Endometrium (tissue), 2 donors: ENCODE measurements around the gene CTAG1B.
"Not testable (repeated sequence)": the region's sequence is repeated elsewhere in the genome, so short reads cannot be mapped to it uniquely, and the experiment has no call there.

ENCODE experiments used
- FAIRE-seq: peaks from 2 replicates; lab custom pipeline; 2012; peaks lifted over from hg19 to GRCh38; lab: Jason Lieb, UNC
- donor health status: control.
- donor health status: control.

Gene CTAG1B

GRCh38 chrX:154620767-154621414 is 1.8 kb upstream of the CTAG1B start:
- FAIRE-seq: not testable (repeated sequence)

DNA sequence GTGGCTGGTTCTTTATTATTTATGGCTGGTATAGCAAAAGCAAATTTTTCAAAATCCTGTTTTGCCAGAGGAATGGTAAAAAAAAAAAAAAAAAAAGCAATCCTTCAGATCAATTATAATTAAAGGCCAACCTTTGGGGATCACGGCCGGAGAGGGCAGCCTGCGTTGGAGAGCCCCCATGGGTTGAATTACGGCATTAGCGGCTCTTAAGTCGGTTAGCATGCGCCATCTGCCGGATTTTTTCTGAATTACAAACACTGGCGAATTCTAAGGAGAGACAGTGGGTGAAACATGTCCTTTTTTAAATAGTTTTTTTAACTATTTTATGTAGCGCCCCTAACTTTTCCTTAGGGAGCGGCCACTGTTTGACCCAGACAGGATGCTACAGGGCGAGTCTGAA is 5.5 kb downstream of the CTAG1B start:
- FAIRE-seq: not testable (repeated sequence)

DNA sequence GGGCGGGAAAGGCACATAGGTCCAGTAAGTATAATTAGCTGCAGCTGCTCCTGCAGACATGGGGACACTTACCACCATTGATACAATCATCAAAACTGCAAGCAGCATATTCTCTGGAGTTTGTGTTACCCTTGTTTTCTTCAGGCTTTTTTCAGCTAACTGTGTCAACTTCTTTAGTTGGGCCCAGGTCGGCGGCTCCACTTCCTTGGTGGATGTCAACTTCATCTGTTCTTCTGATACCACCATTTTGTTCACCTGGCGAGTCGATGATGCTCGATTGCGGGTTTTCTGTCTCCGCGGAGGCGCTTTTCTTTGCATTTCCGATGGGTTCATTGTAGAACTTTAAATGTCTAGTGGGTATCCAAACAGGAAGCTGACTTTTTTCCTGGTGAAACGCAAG is 7.9 kb downstream of the CTAG1B start:
- FAIRE-seq: not testable (repeated sequence)

DNA sequence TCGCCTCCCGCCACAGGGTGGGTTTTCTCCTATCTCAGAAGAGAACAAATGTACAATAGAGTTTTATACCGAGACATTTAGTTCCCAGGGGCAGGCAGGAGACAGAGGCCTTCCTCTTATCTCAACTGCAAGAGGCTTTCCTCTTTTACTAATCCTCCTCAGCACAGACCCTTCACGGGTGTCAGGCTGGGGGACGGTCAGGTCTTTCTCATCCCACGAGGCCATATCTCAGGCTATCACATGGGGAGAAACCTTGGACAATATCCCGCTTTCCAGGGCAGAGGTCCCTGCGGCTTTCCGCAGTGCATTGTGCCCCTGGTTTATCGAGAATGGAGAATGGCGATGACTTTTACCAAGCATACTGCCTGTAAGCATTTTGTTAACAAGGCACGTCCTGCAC is 10.3 kb downstream of the CTAG1B start:
- FAIRE-seq: not testable (repeated sequence)

DNA sequence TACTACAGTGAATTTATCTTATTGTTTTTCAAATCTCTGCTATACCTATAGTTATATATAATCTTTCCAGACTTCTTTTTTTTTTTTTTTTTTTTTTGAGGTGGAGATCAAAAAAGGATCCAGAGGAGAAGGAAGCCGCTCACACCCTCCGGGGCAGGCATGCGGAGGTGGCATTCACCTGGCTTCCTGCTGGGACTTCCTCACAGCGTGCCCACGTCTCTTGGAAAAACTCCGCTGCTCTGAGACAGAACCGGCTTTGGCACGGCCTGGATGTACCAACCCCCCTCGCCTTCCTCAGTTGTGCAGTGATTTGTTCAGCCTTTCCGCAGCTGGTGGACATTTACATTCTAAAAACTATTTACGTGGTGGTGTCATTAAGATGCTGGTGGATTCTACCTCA is 11.1 kb downstream of the CTAG1B start:
- not testable (repeated sequence) for FAIRE-seq

GRCh38 chrX:154607370-154607769 is 11.7 kb downstream of the CTAG1B start:
- no peak for FAIRE-seq

GRCh38 chrX:154605566-154605965 is 13.5 kb downstream of the CTAG1B start:
- FAIRE-seq: no peak

DNA sequence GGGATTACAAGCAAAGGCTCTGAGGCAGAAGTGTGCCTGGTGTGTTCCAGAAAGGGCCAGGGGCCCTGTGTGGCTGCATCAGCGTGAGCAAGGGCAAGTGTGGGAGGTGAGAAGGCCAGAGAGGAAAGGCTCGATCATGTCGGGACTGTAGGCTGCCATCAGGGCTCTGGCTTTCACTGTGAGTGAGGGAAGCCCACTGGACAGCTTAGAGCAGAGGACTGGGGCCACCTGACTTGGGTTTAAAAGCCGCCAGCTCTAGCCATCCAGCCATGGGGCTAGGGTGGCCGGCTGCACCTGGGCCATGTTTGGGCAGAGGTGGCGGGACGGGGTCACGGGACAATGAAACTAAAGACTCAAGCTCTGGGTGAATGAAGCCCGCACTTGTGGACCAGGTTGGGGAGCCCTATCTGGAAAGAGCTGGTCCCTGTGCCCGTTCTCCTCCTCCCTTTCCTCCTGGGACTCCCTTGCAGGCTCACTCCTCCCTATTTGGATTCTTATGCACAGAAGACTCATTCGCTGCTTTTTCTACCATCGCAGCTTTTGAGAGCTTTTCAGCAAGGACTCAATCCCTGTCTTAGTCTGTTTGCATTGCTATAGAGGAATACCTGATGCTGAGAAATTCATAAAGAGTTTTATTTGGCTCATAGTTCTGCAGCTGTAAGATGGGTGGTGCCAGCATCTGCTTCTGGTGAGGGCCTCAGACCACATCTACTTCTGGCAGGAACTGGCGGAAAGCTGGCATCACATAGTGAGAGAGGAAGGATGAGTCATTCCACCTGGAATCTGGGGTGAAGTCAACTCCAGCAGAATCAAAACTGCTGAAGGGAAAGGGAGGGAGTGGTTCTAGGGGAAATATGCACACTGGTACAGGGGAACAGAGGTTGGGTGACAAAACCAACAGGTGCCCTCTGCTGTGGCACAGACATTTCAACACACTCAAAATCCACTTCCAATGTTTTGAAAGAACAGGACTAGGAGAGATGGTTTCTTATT is 15.3 kb downstream of the CTAG1B start:
- no peak for FAIRE-seq

DNA sequence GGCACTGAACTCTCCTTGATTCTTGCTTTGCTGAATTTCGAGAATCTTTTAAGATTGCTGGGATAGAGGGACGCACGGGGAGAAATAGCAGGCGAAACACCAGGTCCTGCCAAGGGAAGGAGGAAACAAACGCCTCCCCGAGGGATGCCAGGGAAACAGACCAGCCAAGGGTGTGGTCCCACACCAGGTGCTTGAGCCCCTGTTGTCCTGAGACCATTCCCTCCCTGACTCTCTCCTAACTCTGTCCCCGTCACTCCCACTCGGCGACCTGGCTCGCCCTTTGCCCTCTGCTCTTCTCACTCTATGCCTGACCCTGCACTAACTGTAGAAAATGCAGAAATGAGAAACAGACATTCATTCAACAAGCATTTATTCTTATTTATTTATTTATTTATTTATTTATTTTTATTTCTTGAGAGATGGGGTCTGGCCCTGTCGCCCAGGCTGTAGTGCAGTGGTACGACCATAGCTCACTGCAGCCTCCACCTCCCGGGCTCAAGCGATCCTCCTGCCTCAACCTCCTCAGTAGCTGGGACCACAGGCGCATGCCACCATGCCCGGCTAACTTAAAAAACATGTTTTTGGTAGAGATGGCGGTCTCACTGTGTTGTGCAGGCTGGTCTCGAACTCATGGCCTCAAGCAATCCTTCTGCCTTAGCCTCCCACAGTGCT is 16.2 kb downstream of the CTAG1B start:
- FAIRE-seq: no peak

DNA sequence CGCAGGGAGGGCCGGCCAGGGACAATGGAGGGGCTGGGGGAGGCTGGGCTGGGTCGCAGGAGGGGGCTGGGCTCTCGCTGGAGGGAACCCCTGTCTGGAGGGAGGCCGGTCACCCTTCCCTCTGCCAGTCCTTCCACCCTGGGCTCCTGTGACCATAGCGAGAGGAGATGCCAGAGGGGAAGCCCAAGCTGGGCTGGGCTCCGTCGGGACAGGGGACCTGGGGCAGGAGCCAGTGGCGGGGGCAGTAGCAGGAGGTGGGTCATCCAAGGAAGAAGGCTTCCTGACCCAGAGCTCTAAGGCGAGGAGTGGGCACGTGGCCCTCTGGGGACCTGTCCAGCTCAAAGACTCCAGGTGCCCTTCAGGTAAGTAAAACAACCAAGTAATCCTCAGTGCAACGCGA is 16.9 kb downstream of the CTAG1B start:
- no peak for FAIRE-seq

- no peak for FAIRE-seq
Observed at GRCh38 chrX:154600759-154601374, 18.2 kb downstream of the CTAG1B start.

GRCh38 chrX:154599531-154599930 is 19.6 kb downstream of the CTAG1B start:
- FAIRE-seq: no peak

DNA sequence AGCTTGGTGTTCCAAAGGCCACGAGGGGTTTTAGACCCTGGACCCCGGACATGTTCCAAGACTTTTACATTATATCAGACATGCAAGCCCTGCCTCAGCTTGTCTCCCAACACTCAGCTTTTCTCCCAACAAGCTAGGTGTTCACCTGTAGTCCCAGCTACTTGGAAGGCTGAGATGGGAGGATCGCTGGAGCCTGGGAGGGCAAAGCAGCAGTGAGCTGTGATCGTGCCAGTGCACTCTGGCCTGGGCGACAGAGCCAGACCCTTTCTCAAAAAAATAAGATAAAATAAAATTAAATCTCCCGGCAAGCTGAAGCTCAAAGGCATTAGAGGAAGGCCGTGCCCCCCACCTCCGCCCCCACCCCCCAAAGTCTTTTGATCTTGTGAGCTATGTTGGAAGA is 20.4 kb downstream of the CTAG1B start:
- no peak for FAIRE-seq

DNA sequence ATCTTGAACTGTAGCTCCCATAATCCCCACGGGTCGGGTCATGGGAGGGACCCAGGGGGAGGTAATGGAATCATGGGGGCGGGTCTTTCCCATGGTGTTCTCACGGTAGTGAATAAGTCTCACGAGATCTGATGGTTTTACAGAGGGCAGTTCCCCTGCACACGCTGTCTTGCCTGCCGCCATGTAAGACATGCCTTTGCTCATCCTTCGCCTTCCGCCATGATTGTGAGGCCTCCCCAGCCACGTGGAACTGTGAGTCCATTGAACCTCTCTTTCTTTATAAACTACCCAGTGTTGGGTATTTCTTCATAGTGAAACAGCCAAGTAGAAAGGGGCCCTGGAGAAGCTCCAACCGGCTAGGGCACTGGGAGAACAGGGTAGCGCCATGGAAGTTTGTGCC is 21.9 kb downstream of the CTAG1B start:
- no peak for FAIRE-seq

- no peak for FAIRE-seq
Observed at GRCh38 chrX:154596290-154596929, 22.7 kb downstream of the CTAG1B start.

DNA sequence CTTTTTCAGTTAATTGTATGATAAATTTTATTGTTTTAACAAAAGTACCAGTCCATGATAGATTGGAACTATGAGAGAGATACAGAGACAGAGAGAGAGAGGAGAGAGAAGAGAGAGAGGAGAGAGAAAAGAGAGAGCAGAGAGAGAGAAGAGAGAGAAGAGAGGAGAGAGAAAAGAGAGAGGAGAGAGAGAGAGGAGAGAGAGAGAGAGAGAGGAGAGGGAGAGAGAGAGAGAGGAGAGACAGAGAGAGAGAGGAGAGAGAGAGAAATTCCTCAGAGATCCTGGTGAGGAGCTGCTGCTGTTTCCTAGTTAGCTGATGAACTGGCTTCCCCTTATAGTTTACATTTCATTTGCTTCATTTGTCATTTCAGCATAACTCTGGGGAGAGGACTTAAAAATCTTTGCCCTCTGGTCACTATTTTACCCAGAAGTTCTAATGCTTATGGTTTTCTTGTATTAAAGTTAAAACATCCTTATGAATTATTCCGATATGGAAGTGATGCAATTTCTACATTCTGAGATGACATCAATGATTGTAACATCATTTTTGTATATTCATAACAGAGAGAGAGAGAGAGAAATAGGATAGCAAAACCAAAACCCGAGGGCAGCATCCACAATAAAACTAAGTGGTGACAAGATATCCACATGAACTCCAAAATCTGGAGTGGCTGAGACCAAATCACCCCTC is 23.4 kb downstream of the CTAG1B start:
- no peak for FAIRE-seq

- no peak for FAIRE-seq
Observed at GRCh38 chrX:154594491-154594890, 24.6 kb downstream of the CTAG1B start.

DNA sequence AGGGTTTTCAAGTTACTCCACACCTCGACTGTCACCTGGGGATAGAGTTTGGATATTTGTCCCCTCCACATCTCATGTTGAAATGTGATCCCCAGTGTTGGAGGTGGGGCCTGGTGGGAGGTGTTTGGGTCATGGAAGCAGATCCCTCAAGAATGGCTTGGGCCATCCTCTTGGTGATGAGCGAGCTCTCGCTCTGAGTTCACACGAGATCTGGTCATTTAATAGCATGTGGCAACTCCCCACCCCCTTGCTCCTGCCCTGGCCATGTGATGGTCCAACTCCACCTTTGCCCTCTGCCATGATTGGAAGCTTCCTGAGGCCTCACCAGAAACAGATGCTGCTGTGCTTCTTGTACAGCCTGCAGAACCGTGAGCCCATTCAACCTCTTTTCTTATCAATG is 25.9 kb downstream of the CTAG1B start:
- FAIRE-seq: no peak

DNA sequence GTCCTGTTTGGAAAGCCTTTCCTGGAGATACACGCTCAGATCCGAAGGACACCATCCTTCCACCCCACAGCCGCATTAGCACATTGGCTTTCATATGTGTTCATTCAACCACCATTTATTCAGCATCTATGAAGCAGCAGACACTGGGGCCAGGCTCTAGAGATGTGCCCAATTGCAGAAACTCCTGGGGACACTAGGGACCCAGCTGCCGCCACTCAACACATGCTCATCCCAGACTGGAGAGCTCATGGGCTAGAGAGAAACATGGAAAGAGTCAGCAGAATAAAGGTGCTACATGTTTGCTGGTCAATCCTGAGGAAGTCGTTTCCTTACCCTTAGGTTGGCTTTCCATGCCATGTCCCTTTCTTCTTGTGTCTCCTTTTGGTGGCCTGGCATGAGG is 26.6 kb downstream of the CTAG1B start:
- no peak for FAIRE-seq

- FAIRE-seq: peak; percentile 53
Observed at GRCh38 chrX:154590415-154590814, 28.7 kb downstream of the CTAG1B start.

GRCh38 chrX:154584585-154585183 is 34.4 kb downstream of the CTAG1B start, which contains the start of gene CTAG1A:
Gene CTAG1A, plus strand, starts transcription at chrX:154585133. Its CDS starts 74 bp downstream, at chrX:154585207.
- FAIRE-seq: not testable (repeated sequence)
